Nephron (organoid): ENCODE measurements around the gene FRMPD1.

Source experiments
- H3K27ac Mint-ChIP-seq, 3 experiments: 2 replicates each; pipeline ENCODE4 v1.8.0; 2020; ENCODE audit warnings: mixed read lengths in 3 of 3, mild to moderate bottlenecking in 2 of 3, moderate library complexity in 1 of 3
- H3K27me3 Mint-ChIP-seq: 2 replicates; pipeline ENCODE4 v1.8.0; 2021; ENCODE audit warnings: low read depth, mild to moderate bottlenecking, moderate library complexity, mixed read lengths
- H3K36me3 Mint-ChIP-seq: 2 replicates; pipeline ENCODE4 v1.8.0; 2020; ENCODE audit warnings: low read depth, mixed read lengths
- H3K4me1 Mint-ChIP-seq: 2 replicates; pipeline ENCODE4 v1.8.0; 2020; ENCODE audit warnings: mixed read lengths
- H3K4me3 Mint-ChIP-seq, 3 experiments: 2 replicates each; pipeline ENCODE4 v1.8.0; 2020; ENCODE audit warnings: mild to moderate bottlenecking in 3 of 3, mixed read lengths in 3 of 3, moderate library complexity in 2 of 3
- H3K9me3 Mint-ChIP-seq: 2 replicates; pipeline ENCODE4 v1.8.0; 2020; ENCODE audit warnings: mixed read lengths
- TF ChIP-seq, protein P1 (sequence below), 3 experiments: fragments of 200-600 bp; sonication (generic); IDR thresholded peaks; one replicate each; pipeline ENCODE4 v1.5.0; 2021; ENCODE audit warnings: antibody characterized with exemption in 3 of 3; ENCODE audit not compliant: unreplicated experiment in 3 of 3

Gene FRMPD1

DNA sequence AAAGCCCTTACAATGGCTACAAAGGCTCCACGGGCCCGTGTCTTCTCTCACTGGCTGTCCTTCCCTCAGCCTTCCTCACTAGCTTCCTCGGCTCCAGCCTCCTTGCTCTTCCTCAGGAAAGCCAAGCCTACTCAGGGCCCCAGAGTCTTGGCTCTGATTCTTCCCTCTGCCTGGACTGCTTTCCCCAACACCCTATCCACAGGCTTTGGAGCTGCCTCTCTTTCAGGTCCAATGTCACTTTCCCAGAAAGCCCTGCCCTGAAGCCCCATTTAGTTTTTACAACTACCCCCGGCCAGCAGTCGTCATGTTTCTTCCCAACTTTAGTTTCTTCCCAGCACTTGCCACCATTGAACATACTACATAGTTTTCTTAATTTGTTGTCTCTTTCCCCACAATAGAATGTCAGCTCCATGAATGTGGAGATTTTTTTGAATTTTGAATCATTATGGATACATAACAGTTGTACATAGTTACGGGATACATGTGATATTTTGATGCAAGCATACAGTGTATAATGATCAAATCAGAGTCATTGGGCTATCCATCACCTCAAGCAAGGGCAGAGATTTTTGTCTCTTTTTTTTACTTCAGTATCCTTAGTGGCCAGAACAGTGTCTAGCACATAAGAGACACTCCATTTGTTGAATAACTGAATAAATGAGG is 40.9 kb upstream of the FRMPD1 start:
- Mint-ChIP-seq H3K27ac (no peak overlapping the region), H3K4me1 (no peaks in the 10 kb centered on the region), H3K36me3 (no peaks in the 10 kb centered on the region), H3K4me3 (no peak overlapping the region), H3K9me3 (no peaks in the 10 kb centered on the region), H3K27me3 (peaks cover 12% of the 10 kb centered on the region)
- TF ChIP-seq, protein P1, sequence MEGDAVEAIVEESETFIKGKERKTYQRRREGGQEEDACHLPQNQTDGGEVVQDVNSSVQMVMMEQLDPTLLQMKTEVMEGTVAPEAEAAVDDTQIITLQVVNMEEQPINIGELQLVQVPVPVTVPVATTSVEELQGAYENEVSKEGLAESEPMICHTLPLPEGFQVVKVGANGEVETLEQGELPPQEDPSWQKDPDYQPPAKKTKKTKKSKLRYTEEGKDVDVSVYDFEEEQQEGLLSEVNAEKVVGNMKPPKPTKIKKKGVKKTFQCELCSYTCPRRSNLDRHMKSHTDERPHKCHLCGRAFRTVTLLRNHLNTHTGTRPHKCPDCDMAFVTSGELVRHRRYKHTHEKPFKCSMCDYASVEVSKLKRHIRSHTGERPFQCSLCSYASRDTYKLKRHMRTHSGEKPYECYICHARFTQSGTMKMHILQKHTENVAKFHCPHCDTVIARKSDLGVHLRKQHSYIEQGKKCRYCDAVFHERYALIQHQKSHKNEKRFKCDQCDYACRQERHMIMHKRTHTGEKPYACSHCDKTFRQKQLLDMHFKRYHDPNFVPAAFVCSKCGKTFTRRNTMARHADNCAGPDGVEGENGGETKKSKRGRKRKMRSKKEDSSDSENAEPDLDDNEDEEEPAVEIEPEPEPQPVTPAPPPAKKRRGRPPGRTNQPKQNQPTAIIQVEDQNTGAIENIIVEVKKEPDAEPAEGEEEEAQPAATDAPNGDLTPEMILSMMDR (IDR thresholded peaks at IDR 0.05; ENCODE audit: unreplicated experiment in 3 of 3) = no peak

DNA sequence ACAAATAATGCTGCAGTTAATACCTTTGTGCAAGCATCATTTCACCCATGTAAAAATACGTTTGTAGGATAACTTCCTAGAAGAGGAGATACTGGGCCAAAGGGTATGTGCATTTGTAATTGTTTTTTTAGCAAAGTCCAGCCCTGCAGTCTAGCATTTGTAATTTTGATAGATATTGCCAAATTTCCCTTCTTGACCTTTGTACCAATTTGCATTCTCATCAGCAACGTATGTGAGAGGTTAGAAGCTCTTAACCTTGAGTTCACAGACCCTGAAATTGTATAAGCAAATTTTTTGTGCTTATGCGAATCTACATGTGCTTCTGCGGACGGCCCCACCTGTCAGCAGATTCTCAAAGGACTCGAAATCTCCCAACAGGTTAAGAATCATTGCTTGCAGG is 39.7 kb upstream of the FRMPD1 start:
- peaks cover 10% of the 10 kb centered on the region for H3K27me3 Mint-ChIP-seq
- no peak overlapping the region for H3K27ac Mint-ChIP-seq
- H3K36me3 Mint-ChIP-seq = no peaks in the 10 kb centered on the region

DNA sequence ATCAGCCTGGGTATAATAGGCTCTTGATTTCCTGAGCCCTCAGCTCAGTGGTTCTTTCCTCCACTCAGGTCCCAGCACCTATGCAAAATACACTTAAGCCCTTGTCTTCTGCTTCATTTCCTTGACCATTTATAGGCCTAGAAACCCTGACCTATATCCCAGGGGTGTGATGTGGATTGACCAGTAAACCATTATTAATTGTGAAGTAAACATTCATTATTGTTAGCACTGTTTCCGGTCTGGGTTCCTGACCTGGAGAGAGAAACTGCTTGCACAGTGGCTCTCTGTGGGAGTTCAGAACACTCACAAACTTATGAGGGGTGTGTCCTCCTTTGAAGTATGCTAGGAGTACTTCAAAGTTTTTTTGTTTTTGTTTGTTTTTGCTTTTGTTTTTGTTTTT is 38.8 kb upstream of the FRMPD1 start:
- TF ChIP-seq, protein P1 (IDR thresholded peaks at IDR 0.05; ENCODE audit: unreplicated experiment in 3 of 3) = no peak
- H3K9me3 Mint-ChIP-seq = no peaks in the 10 kb centered on the region
- H3K4me1 Mint-ChIP-seq = peaks cover 3% of the 10 kb centered on the region
- no peaks in the 10 kb centered on the region for H3K36me3 Mint-ChIP-seq
- H3K4me3 Mint-ChIP-seq = no peak overlapping the region
- no peak overlapping the region for H3K27ac Mint-ChIP-seq
- H3K27me3 Mint-ChIP-seq = peaks cover 9% of the 10 kb centered on the region

More for the DNA sequence above, 39.7 kb upstream of the FRMPD1 start:
- TF ChIP-seq, protein P1 (IDR thresholded peaks at IDR 0.05; ENCODE audit: unreplicated experiment in 3 of 3) = no peak
- Mint-ChIP-seq H3K9me3 (no peaks in the 10 kb centered on the region), H3K4me1 (no peaks in the 10 kb centered on the region), H3K4me3 (no peak overlapping the region)

DNA sequence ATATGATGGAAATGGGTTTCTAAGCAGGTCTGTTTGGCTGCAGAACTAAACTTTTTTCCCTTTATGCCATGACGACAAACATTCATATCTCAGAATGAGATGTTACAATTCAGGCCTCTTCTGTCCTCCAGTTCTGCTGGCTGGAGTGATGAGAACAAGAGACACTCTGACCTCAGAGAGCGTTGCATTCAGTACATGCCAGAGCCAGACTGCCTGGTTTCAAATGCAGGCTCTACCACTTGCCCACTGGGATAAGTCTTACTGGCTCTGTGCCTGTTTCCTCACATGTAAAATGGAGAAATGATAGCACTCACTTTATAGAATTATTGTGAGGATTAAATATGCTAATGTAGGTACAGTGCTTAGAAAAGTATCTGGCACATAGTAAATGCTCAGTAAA is 33.6 kb upstream of the FRMPD1 start:
- Mint-ChIP-seq H3K9me3 (no peaks in the 10 kb centered on the region), H3K4me3 (no peak overlapping the region), H3K27me3 (no peaks in the 10 kb centered on the region), H3K27ac (no peak overlapping the region), H3K4me1 (peaks cover 49% of the 10 kb centered on the region), H3K36me3 (no peaks in the 10 kb centered on the region)
- TF ChIP-seq, protein P1 (IDR thresholded peaks at IDR 0.05; ENCODE audit: unreplicated experiment in 3 of 3) = no peak

DNA sequence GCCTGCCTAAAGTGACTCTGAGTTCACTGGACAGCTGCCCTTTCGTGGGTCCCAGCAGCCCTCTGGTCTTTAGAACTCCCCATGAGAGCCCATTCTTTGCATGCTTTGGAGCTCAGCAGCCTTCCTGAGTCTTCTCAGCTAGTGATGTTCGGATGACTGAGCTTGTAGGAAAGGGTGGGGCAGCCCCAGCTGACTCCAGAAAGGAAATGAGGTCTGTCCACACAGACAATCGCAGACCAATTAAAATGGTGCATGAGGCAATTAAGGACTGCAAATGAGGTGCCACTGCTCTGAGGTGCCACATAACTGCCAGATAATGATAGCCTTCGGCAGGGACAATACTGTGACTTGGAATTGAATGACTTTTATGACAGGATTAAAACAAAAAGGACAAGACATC is 32.9 kb upstream of the FRMPD1 start:
- no peaks in the 10 kb centered on the region for H3K36me3 Mint-ChIP-seq

More for the DNA sequence above, 32.9 kb upstream of the FRMPD1 start:
- Mint-ChIP-seq H3K9me3 (no peaks in the 10 kb centered on the region), H3K27ac (peak overlapping the region in 2 of 3 experiments; percentile 43 to 45), H3K27me3 (no peaks in the 10 kb centered on the region), H3K4me1 (peaks cover 56% of the 10 kb centered on the region), H3K4me3 (no peak overlapping the region)
- TF ChIP-seq, protein P1 (IDR thresholded peaks at IDR 0.05; ENCODE audit: unreplicated experiment in 3 of 3) = no peak
